Urinary bladder (tissue), 4 donors: ENCODE measurements around the gene VASP. TPM values are rescaled to one million over a fixed set of nuclear protein-coding genes. Genes with fewer than 3 reads are reported as not detected.
A peak's percentile ranks its signal among the peaks of the same experiment; 100 is the strongest.
"Not testable (repeated sequence)": the region's sequence is repeated elsewhere in the genome, so short reads cannot be mapped to it uniquely, and the experiment has no call there.

ENCODE experiments used
- DNase-seq: peaks from one replicate; pipeline ENCODE4 v3.0.0-alpha.2; 2015; ENCODE audit errors: extremely low spot score
- H3K27ac ChIP-seq: one replicate; pipeline ENCODE4 v1.5.1; 2013; ENCODE audit warnings: low read depth, mild to moderate bottlenecking, moderate library complexity
- H3K36me3 ChIP-seq: one replicate; pipeline ENCODE4 v1.6.1; 2013; ENCODE audit warnings: mild to moderate bottlenecking, moderate library complexity; ENCODE audit not compliant: insufficient read depth
- H3K4me1 ChIP-seq: one replicate; pipeline ENCODE4 v1.6.1; 2013; ENCODE audit warnings: mild to moderate bottlenecking, moderate library complexity; ENCODE audit not compliant: insufficient read depth
- H3K4me3 ChIP-seq: one replicate; pipeline ENCODE4 v1.5.1; 2013; ENCODE audit warnings: low read depth, low read length
- WGBS: extraction: QIAGEN DNeasy Blood & Tissue Kit; methylation state at CpG from one replicate; pipeline ENCODE4 v1.1.7; 2013; 5-methylcytosine and 5-hydroxymethylcytosine counted together
- polyA plus RNA-seq: library from polyadenylated mRNA; stranded (reverse); fragments of 200-250 nt; gene quantifications from one replicate; pipeline ENCODE4 v1.2.3, GENCODE V29; 2013
- total RNA-seq: library from RNA; depleted of rRNA; stranded (reverse); fragments of >200 nt; gene quantifications from one replicate; pipeline ENCODE4 v1.2.3, GENCODE V29; 2014
- donor health status: healthy with polysubstance abuse.
- donor health status: healthy.

Gene VASP
- total and polyA plus RNA-seq, 2 donors = 42.6 to 174 TPM

DNA sequence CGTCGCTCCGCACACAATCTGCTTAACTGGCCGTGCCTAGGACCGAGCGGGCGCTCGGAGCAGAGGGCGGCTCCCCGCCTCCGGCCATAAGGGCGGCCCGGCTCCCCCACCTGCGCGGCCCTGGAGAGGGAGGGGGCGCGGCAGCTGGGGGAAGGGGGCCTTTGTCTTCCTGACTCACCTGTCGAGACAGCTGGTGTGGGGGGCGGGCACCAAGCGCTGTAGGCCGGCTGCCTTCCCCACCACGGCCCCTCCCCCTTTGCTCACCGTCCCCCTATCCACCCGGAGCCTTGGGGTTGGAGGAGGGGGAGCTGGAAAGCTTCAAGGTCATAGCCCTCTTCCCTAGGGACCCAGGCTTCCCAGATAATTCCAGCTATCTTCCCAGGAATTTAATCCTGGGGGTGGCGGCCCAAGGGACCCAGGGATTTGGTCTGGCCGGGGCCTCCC lies 1.2 kb downstream of the VASP start:
- Histone ChIP-seq H3K27ac (peak overlapping the region; percentile 84), H3K36me3 (no peaks in the 10 kb centered on the region), H3K4me3 (peak overlapping the region; percentile 93), H3K4me1 (no peaks in the 10 kb centered on the region)
- under 1% methylated on average over 26 of the region's 26 CpGs for WGBS
- DNase-seq = no peak

GRCh38 chr19:45508861-45509691 lies 1.8 kb downstream of the VASP start:
- no peak for DNase-seq
- WGBS = under 1% methylated on average over 28 of the region's 28 CpGs
- H3K36me3 ChIP-seq = no peaks in the 10 kb centered on the region
- H3K4me1 ChIP-seq = no peaks in the 10 kb centered on the region
- H3K4me3 ChIP-seq = peak overlapping the region; percentile 93
- peak overlapping the region; percentile 84 for H3K27ac ChIP-seq

DNA sequence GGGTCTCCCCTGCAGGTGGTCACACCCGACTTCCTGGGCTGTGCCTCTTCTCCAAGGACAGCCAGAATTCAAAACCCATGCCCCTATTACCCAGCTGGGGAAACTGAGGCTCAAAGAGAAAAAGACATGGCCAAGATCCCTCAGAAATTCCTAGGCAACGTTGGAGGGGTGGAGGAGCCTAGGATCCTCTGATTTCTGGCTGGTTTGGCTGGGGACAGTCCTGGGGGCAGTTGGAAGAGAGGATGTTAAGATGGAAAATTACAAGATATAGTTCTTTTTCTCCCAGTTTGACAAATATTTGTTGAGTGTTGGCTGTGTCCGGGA lies 2.4 kb downstream of the VASP start:
- peaks cover 1% of the 10 kb centered on the region for H3K4me1 ChIP-seq
- peak overlapping the region; percentile 84 for H3K27ac ChIP-seq
- no peak for DNase-seq
- 5% methylated on average over 3 of the region's 3 CpGs for WGBS
- H3K4me3 ChIP-seq = peak overlapping the region; percentile 93
- H3K36me3 ChIP-seq = no peaks in the 10 kb centered on the region

GRCh38 chr19:45510352-45510751 lies 3.1 kb downstream of the VASP start:
- not testable (repeated sequence) for DNase-seq, H3K36me3 ChIP-seq, H3K4me3 ChIP-seq, H3K27ac ChIP-seq, H3K4me1 ChIP-seq
- 83% methylated on average over 11 of the region's 11 CpGs for WGBS

DNA sequence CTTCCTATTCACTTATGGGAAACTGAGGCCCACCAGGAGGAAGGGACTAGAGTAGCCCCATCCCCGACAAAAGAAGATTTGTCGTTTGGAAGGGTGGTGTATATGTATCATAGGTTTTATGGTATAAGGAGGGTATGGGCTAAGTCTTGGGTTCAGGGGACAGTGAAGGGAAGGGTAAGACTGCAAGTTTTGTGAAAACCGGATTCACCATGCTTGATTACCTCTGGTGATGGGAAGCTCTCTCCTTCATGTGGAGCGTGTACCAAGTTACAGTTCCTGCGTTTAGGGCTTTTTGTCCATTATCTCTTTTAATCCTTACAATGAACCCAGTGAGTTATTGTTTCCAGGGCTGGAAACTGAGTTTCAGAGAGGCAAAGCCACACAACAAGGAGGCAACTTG lies 3.8 kb downstream of the VASP start:
- Histone ChIP-seq H3K27ac (no peak overlapping the region), H3K36me3 (no peaks in the 10 kb centered on the region), H3K4me1 (peaks cover 3% of the 10 kb centered on the region), H3K4me3 (no peak overlapping the region)
- DNase-seq = no peak
- WGBS = 89% methylated on average over 5 of the region's 5 CpGs

DNA sequence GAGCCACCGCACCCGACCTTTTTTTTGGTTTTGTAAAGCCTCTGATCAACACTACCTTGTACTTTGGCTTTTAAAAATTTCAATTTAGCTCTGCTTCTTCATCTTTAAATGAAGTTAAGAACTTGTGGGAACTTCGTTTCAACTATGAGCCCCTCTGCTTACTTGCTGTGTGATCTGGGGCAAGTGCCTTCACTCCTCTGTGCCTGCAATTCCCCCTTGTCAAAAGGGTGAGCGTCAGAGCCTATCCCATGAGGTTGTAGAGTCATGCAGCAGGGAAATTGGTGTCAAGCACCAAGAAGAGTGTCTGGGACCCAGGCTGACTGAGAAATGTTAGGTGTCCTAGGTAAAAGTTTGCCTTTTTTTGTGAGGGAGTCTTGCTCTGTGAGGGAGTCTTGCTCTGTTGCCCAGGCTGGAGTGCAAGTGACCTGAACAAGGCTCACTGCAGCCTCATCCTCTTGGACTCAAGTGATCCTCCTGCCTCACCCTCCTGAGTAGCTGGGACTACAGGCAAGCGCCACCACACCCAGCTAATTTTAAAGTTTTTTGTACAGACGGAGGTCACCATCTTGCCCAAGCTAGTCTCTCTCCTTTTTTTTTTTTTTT lies 5.7 kb downstream of the VASP start:
- Histone ChIP-seq H3K4me1 (peaks cover 3% of the 10 kb centered on the region), H3K27ac (no peak overlapping the region), H3K4me3 (no peak overlapping the region), H3K36me3 (no peaks in the 10 kb centered on the region)
- no peak for DNase-seq
- 85% methylated on average over 6 of the region's 6 CpGs for WGBS

- Histone ChIP-seq H3K4me1 (peaks cover 3% of the 10 kb centered on the region), H3K4me3 (no peak overlapping the region)
- WGBS = 58% methylated on average over 13 of the region's 13 CpGs
These were observed 7.2 kb downstream of the VASP start for GRCh38 chr19:45514376-45515051.

GRCh38 chr19:45515081-45515624 lies 7.9 kb downstream of the VASP start:
- Histone ChIP-seq H3K4me1 (peaks cover 3% of the 10 kb centered on the region), H3K27ac (no peak overlapping the region), H3K36me3 (no peaks in the 10 kb centered on the region), H3K4me3 (no peak overlapping the region)
- 71% methylated on average over 10 of the region's 10 CpGs for WGBS
- DNase-seq = no peak

More at GRCh38 chr19:45514376-45515051, 7.2 kb downstream of the VASP start:
- DNase-seq = no peak
- Histone ChIP-seq H3K36me3 (no peaks in the 10 kb centered on the region), H3K27ac (no peak overlapping the region)

DNA sequence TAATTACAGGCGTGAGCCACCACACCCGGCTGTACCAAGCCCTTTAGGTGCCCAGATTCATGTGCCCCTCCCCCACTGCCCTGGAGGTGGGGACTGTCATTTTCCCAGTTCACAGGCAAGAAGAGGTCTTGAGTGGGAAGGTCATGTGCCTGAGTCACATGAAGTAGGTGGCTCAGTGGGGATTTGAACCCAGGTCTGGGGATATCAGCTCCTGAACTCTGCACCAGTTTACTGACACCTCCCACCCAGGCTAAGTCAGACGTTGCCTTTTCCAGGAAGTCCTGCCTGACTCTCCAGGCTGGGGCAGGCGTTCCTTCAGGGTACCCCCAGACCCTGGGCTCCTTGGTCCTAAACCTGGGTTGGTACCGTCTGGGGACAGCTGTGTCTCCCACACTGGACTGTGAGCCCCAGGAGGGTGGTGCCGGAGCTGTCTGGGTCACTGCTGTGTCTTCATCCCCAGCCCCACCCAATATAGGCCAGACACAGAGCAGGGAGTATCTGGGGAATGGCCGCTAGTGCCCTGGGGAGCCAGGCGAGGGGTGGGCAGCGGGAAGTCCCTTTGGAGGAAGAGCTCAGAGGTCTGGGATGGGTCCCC lies 8.6 kb downstream of the VASP start:
- Histone ChIP-seq H3K4me3 (no peak overlapping the region), H3K36me3 (no peaks in the 10 kb centered on the region), H3K27ac (no peak overlapping the region), H3K4me1 (peaks cover 3% of the 10 kb centered on the region)
- 77% methylated on average over 9 of the region's 9 CpGs for WGBS
- DNase-seq = no peak

DNA sequence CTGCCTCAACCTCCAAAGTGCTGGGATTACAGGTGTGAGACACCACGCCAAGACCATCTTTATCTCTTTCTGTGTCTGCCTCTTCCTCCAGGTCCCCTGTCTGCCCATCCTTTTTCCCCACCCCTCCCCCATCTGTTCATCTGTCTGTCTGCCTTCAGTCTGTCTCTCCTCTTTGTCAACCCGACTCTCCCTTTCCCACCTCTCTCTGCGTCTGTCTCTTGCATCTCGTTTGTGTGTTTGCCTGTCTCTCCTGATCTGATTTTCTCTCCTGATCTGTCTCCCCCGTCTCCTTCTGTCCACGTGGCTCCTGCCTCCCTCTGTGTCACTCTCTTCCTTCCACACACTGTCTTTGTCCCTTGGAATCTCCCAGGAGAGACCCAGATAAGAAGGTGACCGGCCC lies 10.0 kb downstream of the VASP start:
- DNase-seq = no peak
- Histone ChIP-seq H3K4me3 (no peak overlapping the region), H3K36me3 (no peaks in the 10 kb centered on the region), H3K27ac (no peak overlapping the region), H3K4me1 (peaks cover 3% of the 10 kb centered on the region)
- WGBS = 65% methylated on average over 7 of the region's 7 CpGs

DNA sequence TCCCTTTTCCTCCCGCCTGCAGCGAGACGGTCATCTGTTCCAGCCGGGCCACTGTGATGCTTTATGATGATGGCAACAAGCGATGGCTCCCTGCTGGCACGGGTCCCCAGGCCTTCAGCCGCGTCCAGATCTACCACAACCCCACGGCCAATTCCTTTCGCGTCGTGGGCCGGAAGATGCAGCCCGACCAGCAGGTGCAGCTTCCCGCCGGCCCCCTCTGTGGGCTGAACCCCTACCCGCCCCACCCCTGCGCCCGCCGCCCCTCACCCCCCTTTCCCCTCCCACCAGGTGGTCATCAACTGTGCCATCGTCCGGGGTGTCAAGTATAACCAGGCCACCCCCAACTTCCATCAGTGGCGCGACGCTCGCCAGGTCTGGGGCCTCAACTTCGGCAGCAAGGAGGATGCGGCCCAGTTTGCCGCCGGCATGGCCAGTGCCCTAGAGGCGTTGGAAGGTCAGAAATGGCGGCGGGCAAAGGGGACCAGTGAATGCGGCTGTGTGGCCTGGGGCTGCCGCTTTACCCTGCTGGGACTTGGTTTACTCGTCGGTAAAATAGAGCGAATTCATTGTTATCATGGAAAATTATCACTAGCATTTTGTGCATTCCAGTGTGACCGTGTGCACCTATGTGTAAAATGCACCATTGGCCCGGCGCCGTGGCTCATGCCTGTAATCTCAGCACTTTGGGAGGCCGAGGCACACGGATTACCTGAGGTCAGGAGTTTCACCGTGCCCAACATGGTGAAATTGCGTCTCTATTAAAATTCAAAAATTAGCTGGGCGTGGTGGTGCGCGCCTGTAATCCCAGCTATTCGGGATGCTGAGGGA lies 10.6 kb downstream of the VASP start:
- Histone ChIP-seq H3K4me3 (no peak overlapping the region), H3K36me3 (peaks cover 3% of the 10 kb centered on the region), H3K4me1 (peaks cover 3% of the 10 kb centered on the region), H3K27ac (no peak overlapping the region)
- WGBS = 87% methylated on average over 50 of the region's 50 CpGs
- no peak for DNase-seq

DNA sequence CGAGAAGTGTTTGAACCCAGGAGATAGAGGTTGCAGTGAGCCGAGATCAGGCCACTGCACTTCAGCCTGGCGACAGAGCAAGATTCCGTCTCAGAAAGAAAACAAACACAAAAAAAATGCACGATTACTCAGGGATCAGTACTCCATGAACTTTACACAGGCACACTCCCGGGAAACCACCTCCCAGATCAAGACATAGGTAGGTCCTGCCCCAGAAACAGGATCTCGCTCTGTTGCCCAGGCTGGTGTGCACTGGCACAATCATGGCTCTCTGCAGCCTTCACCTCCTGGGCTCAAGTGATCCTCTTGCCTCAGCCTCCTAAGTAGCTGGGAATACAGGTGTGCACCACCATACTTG lies 11.2 kb downstream of the VASP start:
- Histone ChIP-seq H3K36me3 (peaks cover 3% of the 10 kb centered on the region), H3K4me1 (peaks cover 3% of the 10 kb centered on the region), H3K27ac (no peak overlapping the region), H3K4me3 (no peak overlapping the region)
- DNase-seq = no peak
- WGBS = 87% methylated on average over 7 of the region's 7 CpGs
